ENCODE results near the gene RNF144B. TPM values are rescaled to one million over a fixed set of nuclear protein-coding genes. Genes with fewer than 3 reads are reported as not detected.
"Not testable (repeated sequence)": the region's sequence is repeated elsewhere in the genome, so short reads cannot be mapped to it uniquely, and the experiment has no call there.

The RNF144B gene
- total RNA-seq, 1 experiment from 2014 or later, result 26.2 TPM

DNA sequence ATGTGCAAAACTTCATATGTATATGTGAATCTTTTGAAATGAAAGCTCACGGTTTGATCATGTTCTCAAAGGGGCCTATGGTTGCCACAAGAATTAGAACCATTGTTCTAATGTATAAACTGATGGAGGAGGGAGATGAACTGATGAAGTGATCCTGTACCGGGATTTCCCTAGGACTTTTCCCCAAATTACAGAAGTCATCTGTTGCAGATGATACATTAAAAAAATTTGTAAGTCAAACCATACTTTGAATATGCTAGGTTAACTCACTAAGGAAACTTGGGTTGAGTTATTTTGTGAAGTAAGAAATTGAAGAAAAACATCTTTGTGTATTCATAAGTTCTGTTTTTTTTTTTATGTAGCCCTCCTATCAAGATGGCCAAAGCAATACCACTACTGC lies 33.9 kb upstream of the RNF144B start:
- no peak overlapping the region for H3K4me2 ChIP-seq
- POLR2A ChIA-PET (ENCODE audit: unreplicated experiment), result no interaction called here
- H3K4me1 ChIP-seq (replicated peaks; ENCODE audit: insufficient read depth), result peaks cover 11% of the 10 kb centered on the region
- no peaks in the 10 kb centered on the region for H3K9me3 ChIP-seq (ENCODE audit: insufficient read depth, low read depth)
- no peak overlapping the region for H3K4me3 ChIP-seq
- no peak overlapping the region for H3K27ac ChIP-seq
- TF ChIP-seq EZH2 (IDR thresholded peaks at IDR 0.05; ENCODE audit: low read depth), result no peak
- no peak for TF ChIP-seq CTCF (conservative IDR thresholded peaks at IDR 0.05)
- H3K9me2 ChIP-seq (ENCODE audit: insufficient read depth), result no peaks in the 10 kb centered on the region
- no TSS peak for BruUV-seq (replicated peaks)
- no peaks in the 10 kb centered on the region for H3K36me3 ChIP-seq (ENCODE audit: low read depth)
- no peaks in the 10 kb centered on the region for H3K27me3 ChIP-seq (ENCODE audit: insufficient read depth, low read depth)
- intact Hi-C loops (cut with micrococcal nuclease; ENCODE audit: unreplicated experiment), result no loop called here
- H2AFZ ChIP-seq, result no peak overlapping the region
- CTCF ChIA-PET, result no interaction called here
- DNase-seq, result no peak
- no peaks in the 10 kb centered on the region for H3F3A ChIP-seq (ENCODE audit: insufficient read depth, low read depth)
- H3K79me2 ChIP-seq (ENCODE audit: low read depth), result no peaks in the 10 kb centered on the region
- H4K20me1 ChIP-seq (ENCODE audit: insufficient read depth), result no peaks in the 10 kb centered on the region

GRCh38 chr6:18357546-18357945 lies 29.6 kb upstream of the RNF144B start:
- BruUV-seq (replicated peaks); CTCF ChIA-PET: not testable (repeated sequence)

DNA sequence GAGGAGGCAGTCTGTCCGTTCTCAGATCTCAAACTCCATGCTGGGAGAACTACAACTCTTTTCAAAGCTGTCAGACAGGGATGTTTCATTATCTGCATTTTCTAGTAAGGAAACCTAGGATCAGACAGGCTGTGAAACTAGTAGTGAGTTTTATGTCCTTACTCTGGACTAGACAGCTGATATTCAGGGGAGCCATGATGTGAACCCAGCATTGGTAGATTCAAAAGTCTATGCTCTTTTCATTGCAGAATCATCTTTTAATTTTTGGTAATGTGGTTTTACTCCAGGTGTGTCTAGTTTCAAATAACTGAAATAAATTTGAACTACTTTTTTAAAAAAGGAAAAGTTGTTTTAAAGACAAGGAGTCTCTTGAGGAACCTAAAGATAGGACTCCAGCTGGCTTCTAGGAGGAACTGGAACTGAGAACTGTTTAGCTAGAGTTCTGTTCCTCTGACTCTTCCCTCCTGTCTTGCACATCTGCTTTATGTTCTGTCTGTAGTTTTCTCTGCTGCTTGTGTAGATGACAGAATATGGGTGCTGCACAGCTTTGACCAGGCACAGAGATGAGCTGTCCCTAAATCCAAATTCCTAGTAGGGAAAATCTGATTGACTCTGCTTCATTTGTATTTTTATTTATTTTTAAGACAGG lies 27.8 kb upstream of the RNF144B start:
- no peaks in the 10 kb centered on the region for H3K9me3 ChIP-seq (ENCODE audit: insufficient read depth, low read depth)
- no peak overlapping the region for H3K4me2 ChIP-seq
- BruUV-seq (replicated peaks), result no TSS peak
- no peaks in the 10 kb centered on the region for H3K79me2 ChIP-seq (ENCODE audit: low read depth)
- H2AFZ ChIP-seq, result no peak overlapping the region
- DNase-seq, result no peak
- no peaks in the 10 kb centered on the region for H3K4me1 ChIP-seq (replicated peaks; ENCODE audit: insufficient read depth)
- no peaks in the 10 kb centered on the region for H4K20me1 ChIP-seq (ENCODE audit: insufficient read depth)
- TF ChIP-seq CTCF (conservative IDR thresholded peaks at IDR 0.05), result no peak
- no peaks in the 10 kb centered on the region for H3K9me2 ChIP-seq (ENCODE audit: insufficient read depth)
- no peaks in the 10 kb centered on the region for H3K36me3 ChIP-seq (ENCODE audit: low read depth)
- no peak overlapping the region for H3K27ac ChIP-seq
- no peaks in the 10 kb centered on the region for H3F3A ChIP-seq (ENCODE audit: insufficient read depth, low read depth)
- no peak overlapping the region for H3K4me3 ChIP-seq
- H3K27me3 ChIP-seq (ENCODE audit: insufficient read depth, low read depth), result no peaks in the 10 kb centered on the region
- CTCF ChIA-PET, result interaction anchor here (0.6 kb wide), 1 partner anchor 1688 kb away, joined by 5 read pairs; no protein-coding TSS in a partner anchor
- intact Hi-C loops (cut with micrococcal nuclease; ENCODE audit: unreplicated experiment), result no loop called here
- POLR2A ChIA-PET (ENCODE audit: unreplicated experiment), result interaction anchor here (0.6 kb wide), 1 partner anchor 12 kb away, joined by 6 read pairs; no protein-coding TSS in a partner anchor

More at GRCh38 chr6:18357546-18357945, 29.6 kb upstream of the RNF144B start:
- H3F3A ChIP-seq (ENCODE audit: insufficient read depth, low read depth); H3K36me3 ChIP-seq (ENCODE audit: low read depth); H3K4me3 ChIP-seq; DNase-seq; H3K4me2 ChIP-seq; H3K9me2 ChIP-seq (ENCODE audit: insufficient read depth); H3K4me1 ChIP-seq (replicated peaks; ENCODE audit: insufficient read depth); H4K20me1 ChIP-seq (ENCODE audit: insufficient read depth); intact Hi-C loops (cut with micrococcal nuclease; ENCODE audit: unreplicated experiment); H3K9me3 ChIP-seq (ENCODE audit: insufficient read depth, low read depth); H3K27ac ChIP-seq; H2AFZ ChIP-seq; POLR2A ChIA-PET (ENCODE audit: unreplicated experiment); H3K27me3 ChIP-seq (ENCODE audit: insufficient read depth, low read depth); H3K79me2 ChIP-seq (ENCODE audit: low read depth): not testable (repeated sequence)

DNA sequence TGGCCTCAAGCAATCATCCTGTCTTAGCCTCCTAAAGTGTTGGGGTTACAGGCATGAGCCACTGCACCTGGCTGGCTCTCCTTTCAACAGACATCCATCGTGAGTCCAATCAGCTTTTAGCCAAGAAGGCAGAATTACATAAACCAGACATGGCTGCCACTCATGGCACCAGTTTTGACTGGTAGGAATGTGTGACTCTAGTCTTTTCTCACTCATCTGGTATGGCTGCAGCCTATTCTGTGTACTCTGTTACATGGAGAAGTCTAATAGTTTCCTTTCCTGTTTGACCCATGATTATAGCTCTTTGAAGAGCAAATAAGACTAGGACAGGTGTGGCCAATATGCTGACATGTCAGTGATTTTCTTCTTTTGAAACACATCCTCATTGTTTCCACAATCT lies 27.0 kb upstream of the RNF144B start:
- intact Hi-C loops (cut with micrococcal nuclease; ENCODE audit: unreplicated experiment), result no loop called here
- H3K4me1 ChIP-seq (replicated peaks; ENCODE audit: insufficient read depth), result no peaks in the 10 kb centered on the region
- H3K27ac ChIP-seq, result no peak overlapping the region
- CTCF ChIA-PET, result interaction anchor here (0.6 kb wide), 1 partner anchor 1689 kb away, joined by 5 read pairs; no protein-coding TSS in a partner anchor
- no peaks in the 10 kb centered on the region for H3F3A ChIP-seq (ENCODE audit: insufficient read depth, low read depth)
- no peak for DNase-seq
- H3K36me3 ChIP-seq (ENCODE audit: low read depth), result no peaks in the 10 kb centered on the region
- no peaks in the 10 kb centered on the region for H4K20me1 ChIP-seq (ENCODE audit: insufficient read depth)
- no peaks in the 10 kb centered on the region for H3K27me3 ChIP-seq (ENCODE audit: insufficient read depth, low read depth)
- H3K9me3 ChIP-seq (ENCODE audit: insufficient read depth, low read depth), result no peaks in the 10 kb centered on the region
- POLR2A ChIA-PET (ENCODE audit: unreplicated experiment), result interaction anchor here (0.6 kb wide), 1 partner anchor 13 kb away, joined by 6 read pairs; no protein-coding TSS in a partner anchor
- no peak for TF ChIP-seq EZH2 (IDR thresholded peaks at IDR 0.05; ENCODE audit: low read depth)
- no peak for TF ChIP-seq CTCF (conservative IDR thresholded peaks at IDR 0.05)
- no peak overlapping the region for H3K4me3 ChIP-seq
- no peak overlapping the region for H3K4me2 ChIP-seq
- H2AFZ ChIP-seq, result no peak overlapping the region
- no TSS peak for BruUV-seq (replicated peaks)
- no peaks in the 10 kb centered on the region for H3K79me2 ChIP-seq (ENCODE audit: low read depth)
- no peaks in the 10 kb centered on the region for H3K9me2 ChIP-seq (ENCODE audit: insufficient read depth)

Data from PC-9 (cell line).